Duodenal mucosa (tissue), 2 donors: Measurements from ENCODE around the gene ERRFI1.

Experiments
- H3K27ac ChIP-seq: one replicate; pipeline ENCODE4 v1.7.0; 2013; ENCODE audit warnings: low read depth, low read length
- H3K27me3 ChIP-seq, 2 donors: one replicate each; pipeline ENCODE4 v1.7.0; 2013; ENCODE audit warnings: low read length in 2 of 2, control low read depth in 1 of 2; ENCODE audit not compliant: insufficient read depth in 2 of 2, control insufficient read depth in 1 of 2
- H3K36me3 ChIP-seq, 2 donors: one replicate each; pipeline ENCODE4 v1.7.0; 2013; ENCODE audit warnings: low read length in 2 of 2, control low read depth in 1 of 2; ENCODE audit not compliant: insufficient read depth in 2 of 2, control insufficient read depth in 1 of 2
- H3K4me1 ChIP-seq, 2 donors: one replicate each; pipeline ENCODE4 v1.7.0; 2013; ENCODE audit warnings: low read length in 2 of 2, control low read depth in 1 of 2; ENCODE audit not compliant: insufficient read depth in 2 of 2, control insufficient read depth in 1 of 2
- H3K4me3 ChIP-seq, 2 donors: one replicate each; pipeline ENCODE4 v1.7.0; 2013; ENCODE audit warnings: low read length in 2 of 2, low read depth in 1 of 2
- H3K9ac ChIP-seq, 2 donors: one replicate each; pipeline ENCODE4 v1.7.0; 2013; ENCODE audit warnings: low read length in 2 of 2, low read depth in 1 of 2
- H3K9me3 ChIP-seq, 2 donors: one replicate each; pipeline ENCODE4 v1.7.0; 2013; ENCODE audit warnings: low read length in 2 of 2, control low read depth in 1 of 2; ENCODE audit not compliant: control insufficient read depth in 1 of 2

Gene ERRFI1

DNA sequence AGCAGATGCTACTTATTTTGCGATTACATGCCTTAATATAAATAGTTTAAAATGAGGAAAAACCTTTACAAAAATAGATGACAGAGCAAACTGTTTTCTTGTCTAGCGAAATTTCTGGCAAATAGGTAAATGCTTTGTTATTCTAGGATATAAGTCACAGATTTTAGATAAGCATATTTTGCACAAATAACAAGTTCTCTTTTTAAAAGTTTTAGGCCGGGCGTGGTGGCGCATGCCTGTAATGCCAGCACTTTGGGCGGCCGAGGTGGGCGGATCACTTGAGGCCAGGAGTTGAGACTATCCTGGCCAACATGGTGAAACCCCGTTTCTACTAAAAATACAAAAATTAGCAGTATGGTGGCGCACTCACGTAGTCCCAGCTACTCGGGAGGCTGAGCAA is 20.3 kb upstream of the ERRFI1 start:
- Histone ChIP-seq H3K36me3 (no peaks in the 10 kb centered on the region), H3K9me3 (no peaks in the 10 kb centered on the region), H3K27me3 (no peaks in the 10 kb centered on the region), H3K4me3 (no peak overlapping the region), H3K9ac (no peak overlapping the region), H3K4me1 (no peaks in the 10 kb centered on the region), H3K27ac (no peak overlapping the region)

DNA sequence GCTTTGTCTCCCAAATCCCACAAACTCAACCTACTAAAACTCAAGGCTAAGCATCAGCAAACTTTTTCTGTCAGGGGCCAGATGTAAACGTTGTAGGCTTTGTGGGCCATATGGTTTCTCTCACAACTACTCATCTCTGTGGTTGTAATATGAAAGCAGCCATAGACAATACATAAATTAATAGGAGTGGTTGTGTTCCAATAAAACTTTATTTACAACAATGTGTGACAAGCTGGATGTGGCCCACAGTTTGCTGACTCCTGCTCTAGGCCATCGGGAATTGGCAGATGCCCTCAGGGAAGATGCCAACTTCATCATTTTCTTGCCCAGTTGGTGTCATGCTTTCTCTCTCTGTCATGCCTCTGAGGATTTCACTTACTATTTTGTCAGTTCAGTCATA is 17.5 kb upstream of the ERRFI1 start:
- Histone ChIP-seq H3K9me3 (no peaks in the 10 kb centered on the region), H3K9ac (no peak overlapping the region), H3K36me3 (no peaks in the 10 kb centered on the region), H3K27ac (no peak overlapping the region), H3K27me3 (no peaks in the 10 kb centered on the region), H3K4me1 (peaks cover 0 to 4% of the 10 kb centered on the region in 2 donors), H3K4me3 (no peak overlapping the region)

DNA sequence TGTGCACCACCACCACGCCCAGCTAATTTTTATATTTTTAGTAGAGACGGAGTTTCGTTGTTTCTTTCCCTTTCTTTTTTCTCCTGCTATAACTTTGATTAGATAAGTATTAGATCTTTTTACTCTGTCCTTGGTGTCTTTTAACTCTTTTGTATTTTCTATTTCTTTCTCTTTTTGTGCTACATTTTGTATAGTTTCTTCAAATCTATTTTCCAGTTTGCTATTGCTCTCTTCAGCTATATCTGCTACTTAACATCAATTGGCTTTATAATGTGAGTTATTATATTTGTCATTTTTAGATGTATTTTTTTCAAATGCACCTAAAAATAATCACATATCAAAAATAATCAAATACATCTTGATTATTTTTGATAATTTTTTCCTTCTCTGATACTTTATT is 16.0 kb upstream of the ERRFI1 start:
- H3K9ac ChIP-seq = no peak overlapping the region
- no peak overlapping the region for H3K27ac ChIP-seq
- H3K4me1 ChIP-seq = peaks cover 0 to 4% of the 10 kb centered on the region in 2 donors
- H3K9me3 ChIP-seq = no peaks in the 10 kb centered on the region
- H3K36me3 ChIP-seq = no peaks in the 10 kb centered on the region
- H3K27me3 ChIP-seq = no peaks in the 10 kb centered on the region
- H3K4me3 ChIP-seq = no peak overlapping the region

DNA sequence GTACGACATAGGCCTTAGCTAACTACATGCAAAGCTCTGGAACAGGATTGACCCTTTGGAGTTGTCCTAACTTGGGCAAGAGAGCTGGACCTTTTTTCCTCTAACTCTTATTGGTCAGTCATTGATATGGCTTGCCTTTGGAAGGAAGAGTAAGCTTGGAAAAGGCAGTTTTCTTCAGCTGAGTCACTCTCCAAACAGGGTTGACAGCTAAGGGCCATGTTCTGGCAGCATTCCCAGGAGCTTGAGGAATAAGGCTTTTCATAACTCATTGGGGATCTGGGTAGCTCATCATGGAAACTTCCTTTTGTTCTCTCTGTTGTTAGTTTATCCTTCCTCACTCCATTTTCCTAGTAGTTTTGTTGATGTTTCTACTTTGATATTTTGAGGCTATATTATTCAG is 14.5 kb upstream of the ERRFI1 start:
- Histone ChIP-seq H3K9ac (no peak overlapping the region), H3K4me1 (peaks cover 0 to 4% of the 10 kb centered on the region in 2 donors), H3K27ac (no peak overlapping the region), H3K27me3 (no peaks in the 10 kb centered on the region), H3K4me3 (no peak overlapping the region), H3K36me3 (no peaks in the 10 kb centered on the region), H3K9me3 (no peaks in the 10 kb centered on the region)

DNA sequence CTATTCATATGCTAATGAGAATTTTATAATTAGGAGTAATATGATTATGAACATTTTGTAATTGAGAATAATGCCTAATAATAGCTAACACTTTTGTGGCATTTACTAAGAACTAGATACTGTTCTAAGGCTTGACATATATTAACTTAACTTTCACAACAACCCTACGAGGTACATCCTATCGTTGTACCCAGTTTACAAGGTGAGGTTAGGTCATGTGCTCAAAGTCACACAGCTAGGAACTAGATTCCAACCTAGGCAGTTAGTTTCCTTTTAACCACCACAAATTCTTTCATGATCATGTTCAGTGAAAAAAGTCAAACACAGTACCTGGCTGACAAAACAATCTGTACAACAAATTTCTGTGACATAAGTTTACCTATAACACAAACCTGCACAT is 13.0 kb upstream of the ERRFI1 start:
- H3K27me3 ChIP-seq = no peaks in the 10 kb centered on the region
- no peaks in the 10 kb centered on the region for H3K9me3 ChIP-seq
- peaks cover 0 to 4% of the 10 kb centered on the region in 2 donors for H3K4me1 ChIP-seq
- H3K9ac ChIP-seq = no peak overlapping the region
- no peak overlapping the region for H3K27ac ChIP-seq
- H3K4me3 ChIP-seq = no peak overlapping the region
- no peaks in the 10 kb centered on the region for H3K36me3 ChIP-seq

DNA sequence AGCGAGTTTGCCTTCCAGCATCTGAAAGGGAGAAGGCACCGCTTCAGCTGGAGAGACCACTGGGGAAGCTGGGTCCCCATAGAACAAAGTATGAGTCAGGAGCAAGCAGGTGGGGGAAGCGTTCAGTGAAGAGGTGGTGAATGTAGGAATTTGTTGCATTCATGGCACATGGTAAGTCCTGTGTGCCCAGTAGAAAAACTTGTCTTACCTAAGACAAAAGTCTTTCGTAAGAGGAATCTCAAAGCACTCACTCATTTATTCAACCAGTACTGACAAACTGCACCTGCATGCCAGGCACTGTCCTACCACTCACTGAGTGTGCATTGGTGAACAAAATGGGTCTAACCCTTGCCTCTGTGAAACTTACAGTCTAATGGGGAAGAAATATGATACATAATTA is 9.2 kb upstream of the ERRFI1 start:
- Histone ChIP-seq H3K9me3 (no peaks in the 10 kb centered on the region), H3K27me3 (no peaks in the 10 kb centered on the region), H3K36me3 (no peaks in the 10 kb centered on the region), H3K4me3 (no peak overlapping the region), H3K9ac (no peak overlapping the region), H3K27ac (no peak overlapping the region), H3K4me1 (peaks cover 0 to 2% of the 10 kb centered on the region in 2 donors)

DNA sequence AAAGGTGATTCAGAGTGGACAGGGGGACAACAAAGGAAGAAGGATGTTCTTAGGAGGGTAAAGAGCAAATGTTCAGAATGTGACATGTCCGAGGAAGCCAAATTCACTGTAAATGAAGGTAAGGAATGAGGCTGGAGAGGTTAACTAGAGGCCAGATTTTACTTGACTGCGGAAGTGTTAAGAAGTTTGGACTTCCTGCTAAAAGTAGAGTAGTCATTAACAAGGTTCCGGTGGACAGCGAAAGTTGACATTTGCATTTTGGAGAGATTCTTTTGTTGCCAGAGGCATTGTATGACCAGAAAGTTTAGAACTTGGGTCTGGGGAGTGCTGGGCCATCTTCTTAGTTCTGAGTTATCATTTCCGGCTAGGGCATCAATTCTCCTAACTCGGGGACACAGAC is 7.2 kb upstream of the ERRFI1 start:
- no peaks in the 10 kb centered on the region for H3K9me3 ChIP-seq
- no peaks in the 10 kb centered on the region for H3K27me3 ChIP-seq
- H3K27ac ChIP-seq = no peak overlapping the region
- H3K4me3 ChIP-seq = no peak overlapping the region
- no peaks in the 10 kb centered on the region for H3K36me3 ChIP-seq
- H3K9ac ChIP-seq = no peak overlapping the region
- peaks cover 3 to 8% of the 10 kb centered on the region in 2 donors for H3K4me1 ChIP-seq

DNA sequence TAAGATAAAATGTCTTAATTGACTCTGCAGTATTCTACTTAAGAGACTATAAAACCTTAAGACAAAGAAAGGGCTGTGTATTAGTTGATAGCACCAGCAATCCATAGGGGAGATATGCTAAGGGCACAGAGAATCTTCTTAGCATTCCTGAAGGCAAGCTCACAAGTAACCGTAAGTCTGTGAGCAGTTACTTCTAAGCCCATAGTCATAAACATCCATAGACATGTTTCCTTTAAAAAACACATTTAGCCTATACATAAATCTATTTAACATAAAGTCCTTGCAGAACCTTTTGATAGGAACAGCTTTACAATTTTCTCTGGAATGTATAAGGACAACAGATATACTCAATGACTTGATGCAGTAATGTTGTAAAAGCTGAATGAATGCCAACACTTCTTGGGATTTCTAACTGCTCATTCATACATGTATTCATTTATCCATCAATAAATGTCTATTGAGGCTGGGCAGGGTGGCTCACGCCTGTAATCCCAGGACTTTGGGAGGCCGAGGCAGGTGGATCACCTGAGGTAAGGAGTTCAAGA is 6.3 kb upstream of the ERRFI1 start:
- no peak overlapping the region for H3K27ac ChIP-seq
- H3K9ac ChIP-seq = no peak overlapping the region
- H3K27me3 ChIP-seq = no peaks in the 10 kb centered on the region
- H3K4me1 ChIP-seq = peaks cover 10 to 17% of the 10 kb centered on the region in 2 donors
- H3K36me3 ChIP-seq = no peaks in the 10 kb centered on the region
- H3K9me3 ChIP-seq = no peaks in the 10 kb centered on the region
- no peak overlapping the region for H3K4me3 ChIP-seq

DNA sequence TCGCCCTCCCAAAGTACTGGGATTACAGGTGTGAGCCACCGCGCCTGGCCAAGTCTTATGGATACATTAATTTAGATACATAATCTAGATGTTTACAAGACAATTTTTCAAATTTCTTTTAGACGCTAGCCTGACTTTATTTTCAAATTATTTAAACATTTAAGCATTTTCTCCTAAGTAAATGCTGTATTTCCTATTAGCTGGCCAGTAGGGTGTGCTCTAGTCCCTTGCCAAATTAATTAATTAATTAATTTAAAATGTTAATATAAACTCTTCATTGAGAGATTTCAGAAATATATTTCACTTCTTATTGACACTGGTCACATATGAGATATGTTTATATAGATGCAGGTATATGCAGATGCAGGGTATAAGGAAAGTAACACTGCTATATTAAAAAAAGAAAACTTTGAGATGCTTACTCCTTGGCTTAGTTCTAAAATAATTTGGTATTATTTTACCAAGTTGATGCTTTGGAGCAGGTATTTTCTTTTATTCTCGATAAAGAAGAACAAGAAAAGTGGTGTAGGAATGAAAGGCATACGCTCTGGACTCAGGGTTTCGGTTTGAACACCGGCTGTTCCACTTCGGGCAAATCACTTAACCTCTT is 5.2 kb upstream of the ERRFI1 start:
- Histone ChIP-seq H3K4me3 (no peak overlapping the region), H3K27ac (no peak overlapping the region), H3K36me3 (no peaks in the 10 kb centered on the region), H3K27me3 (no peaks in the 10 kb centered on the region), H3K9ac (no peak overlapping the region), H3K4me1 (peaks cover 21 to 27% of the 10 kb centered on the region in 2 donors), H3K9me3 (no peaks in the 10 kb centered on the region)

DNA sequence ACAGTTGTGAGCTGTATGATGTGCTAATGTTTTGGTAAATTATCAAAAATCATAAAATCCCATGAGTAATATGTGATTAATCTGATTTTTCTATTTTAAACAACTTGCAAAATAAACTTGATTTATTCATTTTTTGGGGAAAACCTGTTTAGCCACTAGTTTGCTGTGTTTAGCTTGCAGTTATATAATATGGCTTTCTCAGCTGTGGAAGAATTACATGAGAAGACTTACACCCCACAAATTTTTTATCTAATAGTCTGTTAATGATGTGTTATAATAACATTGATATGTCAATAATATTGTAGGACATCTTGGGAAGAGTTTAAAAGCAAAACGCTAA is 2.4 kb upstream of the ERRFI1 start:
- H3K9me3 ChIP-seq = no peaks in the 10 kb centered on the region
- peaks cover 0 to 3% of the 10 kb centered on the region in 2 donors for H3K27me3 ChIP-seq
- H3K9ac ChIP-seq = no peak overlapping the region
- H3K4me1 ChIP-seq = peaks cover 27 to 30% of the 10 kb centered on the region in 2 donors
- H3K27ac ChIP-seq = no peak overlapping the region
- H3K4me3 ChIP-seq = no peak overlapping the region
- H3K36me3 ChIP-seq = no peaks in the 10 kb centered on the region
